Mesendoderm (in vitro differentiated cells): Measurements from ENCODE around the gene OLFML2A.
"Not testable (repeated sequence)": the region's sequence is repeated elsewhere in the genome, so short reads cannot be mapped to it uniquely, and the experiment has no call there.

Source experiments
- DNase-seq: peaks from one replicate; pipeline ENCODE4 v3.0.0; 2013
- H2AK5ac ChIP-seq: 2 replicates; pipeline ENCODE4 v1.6.1; 2013; ENCODE audit warnings: low read length, inconsistent platforms
- H2BK120ac ChIP-seq: 2 replicates; pipeline ENCODE4 v1.6.1; 2013; ENCODE audit warnings: low read depth, mild to moderate bottlenecking, low read length, moderate library complexity, mixed read lengths
- H2BK15ac ChIP-seq: replicated peaks from 2 replicates; pipeline ENCODE4 v1.6.1; 2013; ENCODE audit warnings: low read depth, mild to moderate bottlenecking, moderate library complexity
- H2BK5ac ChIP-seq: 2 replicates; pipeline ENCODE4 v1.6.1; 2013; ENCODE audit warnings: low read length, inconsistent platforms
- H3K18ac ChIP-seq: 2 replicates; pipeline ENCODE4 v1.6.1; 2013; ENCODE audit warnings: mild to moderate bottlenecking, low read length, mixed read lengths
- H3K23ac ChIP-seq: one replicate; pipeline ENCODE4 v1.6.1; 2013; ENCODE audit warnings: low read length
- H3K27ac ChIP-seq: 2 replicates; pipeline ENCODE4 v1.5.1; 2013; ENCODE audit warnings: low read depth, mild to moderate bottlenecking, inconsistent platforms, low read length, moderate library complexity
- H3K27me3 ChIP-seq: 2 replicates; pipeline ENCODE4 v1.6.1; 2013; ENCODE audit warnings: low read length, control low read depth, mild to moderate bottlenecking, inconsistent platforms; ENCODE audit not compliant: insufficient read depth, poor library complexity
- H3K36me3 ChIP-seq: 2 replicates; pipeline ENCODE4 v1.6.1; 2013; ENCODE audit warnings: low read length, inconsistent platforms; ENCODE audit not compliant: control insufficient read depth, insufficient read depth
- H3K4ac ChIP-seq: one replicate; pipeline ENCODE4 v1.6.1; 2013; ENCODE audit warnings: low read depth, mild to moderate bottlenecking, low read length, moderate library complexity
- H3K4me1 ChIP-seq: 2 replicates; pipeline ENCODE4 v1.6.1; 2013; ENCODE audit warnings: low read depth, low read length, inconsistent platforms; ENCODE audit not compliant: control insufficient read depth
- H3K4me2 ChIP-seq: 2 replicates; pipeline ENCODE4 v1.6.1; 2013; ENCODE audit warnings: low read length
- H3K4me3 ChIP-seq: 2 replicates; pipeline ENCODE4 v1.5.1; 2013; ENCODE audit warnings: mild to moderate bottlenecking, low read length
- H3K56ac ChIP-seq: one replicate; pipeline ENCODE4 v1.6.1; 2013; ENCODE audit warnings: low read length
- H3K79me1 ChIP-seq: 2 replicates; pipeline ENCODE4 v1.6.1; 2013; ENCODE audit warnings: low read length, inconsistent platforms
- H3K79me2 ChIP-seq: 2 replicates; pipeline ENCODE4 v1.6.1; 2013; ENCODE audit warnings: mild to moderate bottlenecking, low read length; ENCODE audit not compliant: control insufficient read depth, insufficient read depth
- H3K9ac ChIP-seq: 2 replicates; pipeline ENCODE4 v1.6.1; 2013; ENCODE audit warnings: low read length, inconsistent platforms
- H4K5ac ChIP-seq: one replicate; pipeline ENCODE4 v1.6.1; 2013; ENCODE audit warnings: low read length
- H4K8ac ChIP-seq: one replicate; pipeline ENCODE4 v1.6.1; 2013; ENCODE audit warnings: low read depth, mild to moderate bottlenecking, control low read depth, low read length, moderate library complexity
- WGBS: extraction: QIAGEN DNeasy Blood & Tissue Kit; methylation state at CpG from one replicate; pipeline ENCODE4 v1.1.7; 2013; ENCODE audit warnings: low lambda C conversion rate, missing lambda C conversion rate; ENCODE audit not compliant: insufficient coverage; ENCODE audit errors: extremely low coverage; 5-methylcytosine and 5-hydroxymethylcytosine counted together

Gene OLFML2A

GRCh38 chr9:124846467-124846866 lies 69.5 kb downstream of the OLFML2A start:
- not testable (repeated sequence) for H3K36me3 ChIP-seq, H2AK5ac ChIP-seq, H3K4me1 ChIP-seq, H3K79me1 ChIP-seq, H3K23ac ChIP-seq, DNase-seq, H2BK120ac ChIP-seq, H4K5ac ChIP-seq, H3K9ac ChIP-seq, H3K27ac ChIP-seq, H2BK5ac ChIP-seq, H3K56ac ChIP-seq, H3K27me3 ChIP-seq, H3K18ac ChIP-seq, H3K4me2 ChIP-seq, H2BK15ac ChIP-seq, H3K4me3 ChIP-seq, H3K79me2 ChIP-seq, H4K8ac ChIP-seq, H3K4ac ChIP-seq
- WGBS: no CpG with 5 or more reads among the region's 9 CpGs

- H3K56ac ChIP-seq: no peak overlapping the region
- H4K5ac ChIP-seq: no peak overlapping the region
- DNase-seq: no peak
- no peaks in the 10 kb centered on the region for H3K4me1 ChIP-seq
- H3K4ac ChIP-seq: no peak overlapping the region
- H3K27me3 ChIP-seq: no peaks in the 10 kb centered on the region
- H3K4me2 ChIP-seq: no peak overlapping the region
- H2BK15ac ChIP-seq: no peak overlapping the region
- H3K79me1 ChIP-seq: no peaks in the 10 kb centered on the region
- no peak overlapping the region for H2AK5ac ChIP-seq
- no peak overlapping the region for H3K9ac ChIP-seq
- H3K4me3 ChIP-seq: no peak overlapping the region
- H3K23ac ChIP-seq: no peak overlapping the region
- no peak overlapping the region for H3K27ac ChIP-seq
- H3K79me2 ChIP-seq: no peaks in the 10 kb centered on the region
- no peak overlapping the region for H3K18ac ChIP-seq
- H3K36me3 ChIP-seq: no peaks in the 10 kb centered on the region
- WGBS: no CpG with 5 or more reads among the region's 6 CpGs
- H4K8ac ChIP-seq: no peak overlapping the region
- H2BK120ac ChIP-seq: no peak overlapping the region
- no peak overlapping the region for H2BK5ac ChIP-seq
These were observed 70.0 kb downstream of the OLFML2A start for GRCh38 chr9:124846969-124847368.

GRCh38 chr9:124849801-124850200 lies 72.9 kb downstream of the OLFML2A start:
- H3K4me2 ChIP-seq: no peak overlapping the region
- no peaks in the 10 kb centered on the region for H3K4me1 ChIP-seq
- DNase-seq: no peak
- H3K9ac ChIP-seq: no peak overlapping the region
- H3K4ac ChIP-seq: no peak overlapping the region
- H3K36me3 ChIP-seq: no peaks in the 10 kb centered on the region
- H3K27me3 ChIP-seq: no peaks in the 10 kb centered on the region
- no peak overlapping the region for H3K27ac ChIP-seq
- no peak overlapping the region for H4K5ac ChIP-seq
- H3K79me1 ChIP-seq: no peaks in the 10 kb centered on the region
- no peak overlapping the region for H2BK5ac ChIP-seq
- H3K56ac ChIP-seq: no peak overlapping the region
- no peak overlapping the region for H3K4me3 ChIP-seq
- H2AK5ac ChIP-seq: no peak overlapping the region
- no peak overlapping the region for H2BK15ac ChIP-seq
- H2BK120ac ChIP-seq: no peak overlapping the region
- no peaks in the 10 kb centered on the region for H3K79me2 ChIP-seq
- H4K8ac ChIP-seq: no peak overlapping the region
- no peak overlapping the region for H3K18ac ChIP-seq
- H3K23ac ChIP-seq: no peak overlapping the region
- WGBS: no CpG with 5 or more reads among the region's 10 CpGs

- H4K5ac ChIP-seq: no peak overlapping the region
- no peak overlapping the region for H3K4me3 ChIP-seq
- H3K79me2 ChIP-seq: no peaks in the 10 kb centered on the region
- no peak overlapping the region for H2BK120ac ChIP-seq
- H3K4me1 ChIP-seq: no peaks in the 10 kb centered on the region
- no peak for DNase-seq
- H2AK5ac ChIP-seq: no peak overlapping the region
- no peak overlapping the region for H2BK5ac ChIP-seq
- no peak overlapping the region for H2BK15ac ChIP-seq
- no peak overlapping the region for H3K4me2 ChIP-seq
- no peaks in the 10 kb centered on the region for H3K27me3 ChIP-seq
- peaks cover 1% of the 10 kb centered on the region for H3K36me3 ChIP-seq
- no peak overlapping the region for H3K9ac ChIP-seq
- no peak overlapping the region for H3K4ac ChIP-seq
- no peak overlapping the region for H4K8ac ChIP-seq
- no peak overlapping the region for H3K23ac ChIP-seq
- no CpG with 5 or more reads among the region's 13 CpGs for WGBS
- no peak overlapping the region for H3K18ac ChIP-seq
- H3K27ac ChIP-seq: no peak overlapping the region
- H3K56ac ChIP-seq: no peak overlapping the region
- H3K79me1 ChIP-seq: no peaks in the 10 kb centered on the region
These were observed 75.3 kb downstream of the OLFML2A start for GRCh38 chr9:124852121-124852828.

GRCh38 chr9:124852829-124853531 lies 76.0 kb downstream of the OLFML2A start, which contains the start of gene WDR38:
WDR38 (plus strand) TSS chr9:124853460; CDS start chr9:124853532, 72 bp downstream.
- no peak within 1 kb of the TSS for H3K27ac ChIP-seq
- no peak within 1 kb of the TSS for H2BK120ac ChIP-seq
- peaks cover 2% of the 10 kb centered on the region for H3K79me1 ChIP-seq
- H3K4me2 ChIP-seq: peak within 1 kb of the TSS; percentile 90
- H3K4ac ChIP-seq: no peak within 1 kb of the TSS
- H3K27me3 ChIP-seq: no peaks in the 10 kb centered on the region
- no peak within 1 kb of the TSS for H4K5ac ChIP-seq
- no peak within 1 kb of the TSS for H2BK5ac ChIP-seq
- no peaks in the 10 kb centered on the region for H3K4me1 ChIP-seq
- peak; percentile 91 for DNase-seq
- H3K9ac ChIP-seq: peak within 1 kb of the TSS; percentile 60
- WGBS: no CpG with 5 or more reads among the region's 51 CpGs
- no peak within 1 kb of the TSS for H3K4me3 ChIP-seq
- peak within 1 kb of the TSS; percentile 79 for H3K56ac ChIP-seq
- no peak within 1 kb of the TSS for H3K23ac ChIP-seq
- no peak within 1 kb of the TSS for H2AK5ac ChIP-seq
- peaks cover 6% of the 10 kb centered on the region for H3K36me3 ChIP-seq
- no peak within 1 kb of the TSS for H4K8ac ChIP-seq
- no peak within 1 kb of the TSS for H3K18ac ChIP-seq
- H2BK15ac ChIP-seq: no peak within 1 kb of the TSS
- H3K79me2 ChIP-seq: no peaks in the 10 kb centered on the region
